H9 (cell line): Measurements from ENCODE around the gene ATF7IP2. TPM values are rescaled to one million over a fixed set of nuclear protein-coding genes. Genes with fewer than 3 reads are reported as not detected.

Experiments used
- DNase-seq: peaks from one replicate; pipeline ENCODE4 v3.0.0-alpha.2; 2017
- H2AFZ ChIP-seq: one replicate; pipeline ENCODE4 v1.6.1; 2013; ENCODE audit warnings: mild to moderate bottlenecking, low read length, control low read depth, moderate library complexity
- H2AK5ac ChIP-seq: 2 replicates; pipeline ENCODE4 v1.6.1; 2013; ENCODE audit warnings: low read length, control low read depth, mixed read lengths; ENCODE audit not compliant: insufficient read length
- H2BK120ac ChIP-seq: one replicate; pipeline ENCODE4 v1.6.1; 2013; ENCODE audit warnings: low read depth, mild to moderate bottlenecking, low read length, control low read depth, inconsistent platforms; ENCODE audit not compliant: poor library complexity, severe bottlenecking
- H2BK12ac ChIP-seq: 2 replicates; pipeline ENCODE4 v1.6.1; 2013; ENCODE audit warnings: low read length, control low read depth, mixed read lengths, low read depth; ENCODE audit not compliant: insufficient read length
- H2BK15ac ChIP-seq: 2 replicates; pipeline ENCODE4 v1.6.1; 2013; ENCODE audit warnings: low read depth, low read length, control low read depth
- H2BK20ac ChIP-seq: one replicate; pipeline ENCODE4 v1.6.1; 2013; ENCODE audit warnings: low read depth, mild to moderate bottlenecking, low read length, control low read depth, inconsistent platforms; ENCODE audit not compliant: poor library complexity, severe bottlenecking
- H2BK5ac ChIP-seq: 2 replicates; pipeline ENCODE4 v1.6.1; 2013; ENCODE audit warnings: low read length, control low read depth, mixed read lengths; ENCODE audit not compliant: insufficient read length
- H3K14ac ChIP-seq: 2 replicates; pipeline ENCODE4 v1.6.1; 2013; ENCODE audit warnings: low read length, control low read depth; ENCODE audit not compliant: insufficient read depth
- H3K18ac ChIP-seq: 2 replicates; pipeline ENCODE4 v1.6.1; 2013; ENCODE audit warnings: low read depth, mild to moderate bottlenecking, mixed read lengths, low read length, control low read depth; ENCODE audit not compliant: insufficient read length
- H3K23ac ChIP-seq: 2 replicates; pipeline ENCODE4 v1.6.1; 2013; ENCODE audit warnings: low read length, control low read depth, mixed read lengths, low read depth; ENCODE audit not compliant: insufficient read length
- H3K23me2 ChIP-seq: 2 replicates; pipeline ENCODE4 v1.6.1; 2013; ENCODE audit warnings: low read depth, mild to moderate bottlenecking, mixed read lengths, low read length, control low read depth; ENCODE audit not compliant: insufficient read length, poor library complexity, severe bottlenecking
- H3K27ac ChIP-seq: 2 replicates; pipeline ENCODE4 v1.5.1; 2013; ENCODE audit warnings: low read length, control low read depth, mixed read lengths, low read depth; ENCODE audit not compliant: insufficient read length
- H3K27me3 ChIP-seq: 2 replicates; pipeline ENCODE4 v1.6.1; 2013; ENCODE audit warnings: low read length, control low read depth, inconsistent platforms; ENCODE audit not compliant: insufficient read depth
- H3K4ac ChIP-seq: 2 replicates; pipeline ENCODE4 v1.6.1; 2013; ENCODE audit warnings: low read depth, mild to moderate bottlenecking, control low read depth, inconsistent platforms, low read length, moderate library complexity
- H3K4me1 ChIP-seq: 2 replicates; pipeline ENCODE4 v1.6.1; 2013; ENCODE audit warnings: low read length, control low read depth, inconsistent platforms; ENCODE audit not compliant: insufficient read depth
- H3K4me2 ChIP-seq: 2 replicates; pipeline ENCODE4 v1.6.1; 2013; ENCODE audit warnings: low read length, control low read depth, mixed read lengths; ENCODE audit not compliant: insufficient read length, insufficient read depth
- H3K56ac ChIP-seq: 2 replicates; pipeline ENCODE4 v1.6.1; 2013; ENCODE audit warnings: low read depth, mild to moderate bottlenecking, mixed read lengths, low read length, control low read depth; ENCODE audit not compliant: insufficient read length
- H3K79me1 ChIP-seq: 2 replicates; pipeline ENCODE4 v1.6.1; 2013; ENCODE audit warnings: low read depth, mild to moderate bottlenecking, moderate library complexity, low read length, control low read depth, inconsistent platforms; ENCODE audit not compliant: insufficient read depth, poor library complexity, severe bottlenecking
- H3K79me2 ChIP-seq: 2 replicates; pipeline ENCODE4 v1.6.1; 2013; ENCODE audit warnings: low read length, control low read depth, inconsistent platforms; ENCODE audit not compliant: insufficient read depth
- H3K9ac ChIP-seq: 2 replicates; pipeline ENCODE4 v1.6.1; 2013; ENCODE audit warnings: low read length, control low read depth, mixed read lengths; ENCODE audit not compliant: insufficient read length; ENCODE audit errors: extremely low read depth
- H3K9me3 ChIP-seq: one replicate; pipeline ENCODE4 v1.6.1; 2013; ENCODE audit warnings: low read depth, low read length, inconsistent platforms; ENCODE audit not compliant: control insufficient read depth
- H3T11ph ChIP-seq: one replicate; pipeline ENCODE4 v1.6.1; 2013; ENCODE audit warnings: mild to moderate bottlenecking, low read length, control low read depth, inconsistent platforms
- H4K20me1 ChIP-seq: one replicate; pipeline ENCODE4 v1.6.1; 2013; ENCODE audit not compliant: control insufficient read depth, insufficient read length, insufficient read depth
- H4K5ac ChIP-seq: 2 replicates; pipeline ENCODE4 v1.6.1; 2013; ENCODE audit warnings: low read depth, mild to moderate bottlenecking, mixed read lengths, low read length, control low read depth; ENCODE audit not compliant: insufficient read length
- H4K8ac ChIP-seq: replicated peaks from 2 replicates; pipeline ENCODE4 v1.6.1; 2013; ENCODE audit warnings: low read length, control low read depth, mixed read lengths, low read depth; ENCODE audit not compliant: insufficient read length
- H4K91ac ChIP-seq: 2 replicates; pipeline ENCODE4 v1.6.1; 2013; ENCODE audit warnings: low read depth, mild to moderate bottlenecking, moderate library complexity, mixed read lengths, low read length, control low read depth; ENCODE audit not compliant: insufficient read length
- H3K27ac Mint-ChIP-seq, 3 experiments: 2 replicates in 2 of 3; 3 replicates in 1 of 3; pipeline ENCODE4 v1.8.0; 2020 to 2021; ENCODE audit warnings: mixed read lengths in 3 of 3, mild to moderate bottlenecking in 1 of 3, moderate library complexity in 1 of 3
- H3K27me3 Mint-ChIP-seq: 2 replicates; pipeline ENCODE4 v1.8.0; 2021; ENCODE audit warnings: low read depth, mild to moderate bottlenecking, moderate library complexity, mixed read lengths
- H3K36me3 Mint-ChIP-seq, 3 experiments: 2 replicates in 2 of 3; 3 replicates in 1 of 3; pipeline ENCODE4 v1.8.0; 2020 to 2021; ENCODE audit warnings: low read depth in 3 of 3, mixed read lengths in 3 of 3; ENCODE audit not compliant: insufficient read depth in 1 of 3
- H3K4me1 Mint-ChIP-seq, 2 experiments: 2 replicates each; pipeline ENCODE4 v1.8.0; 2020; ENCODE audit warnings: mixed read lengths in 2 of 2
- H3K4me3 Mint-ChIP-seq, 2 experiments: 2 replicates in 1 of 2; 3 replicates in 1 of 2; pipeline ENCODE4 v1.8.0; 2020 to 2021; ENCODE audit warnings: mild to moderate bottlenecking in 2 of 2, mixed read lengths in 2 of 2, moderate library complexity in 1 of 2
- H3K9me3 Mint-ChIP-seq, 2 experiments: 2 replicates in 1 of 2; 3 replicates in 1 of 2; pipeline ENCODE4 v1.8.0; 2020; ENCODE audit warnings: mild to moderate bottlenecking in 2 of 2, mixed read lengths in 2 of 2, moderate library complexity in 1 of 2
- CTCF ChIP-seq: fragments of 200-600 bp; sonication (generic); conservative IDR thresholded peaks from 3 replicates; pipeline ENCODE4 v1.8.0; 2021; ENCODE audit warnings: antibody characterized with exemption, mild to moderate bottlenecking
- WGBS: extraction: QIAGEN DNeasy Blood & Tissue Kit; methylation state at CpG from one replicate; pipeline ENCODE4 v1.1.7; 2013; ENCODE audit warnings: missing lambda C conversion rate, low lambda C conversion rate, mixed read lengths; ENCODE audit not compliant: insufficient read length; ENCODE audit errors: extremely low coverage; 5-methylcytosine and 5-hydroxymethylcytosine counted together
- total RNA-seq: library from RNA; stranded (reverse); gene quantifications from 2 replicates; pipeline ENCODE4 v1.2.1, GENCODE V29; 2021

ATF7IP2 gene
- total RNA-seq, 1 experiment from 2014 or later = 21.5 TPM

GRCh38 chr16:10500582-10500981 lies 114.7 kb downstream of the ATF7IP2 start:
- H3K36me3 Mint-ChIP-seq = peaks cover 11 to 20% (median 12%) of the 10 kb centered on the region in 3 experiments
- no peaks in the 10 kb centered on the region for H3K27me3 ChIP-seq

More at GRCh38 chr16:10500582-10500981, 114.7 kb downstream of the ATF7IP2 start:
- Histone ChIP-seq H2BK120ac (no peak overlapping the region), H3T11ph (no peak overlapping the region), H3K14ac (no peak overlapping the region), H3K9ac (no peak overlapping the region), H2BK15ac (no peak overlapping the region), H3K9me3 (no peaks in the 10 kb centered on the region), H3K56ac (no peak overlapping the region), H3K4me1 (peaks cover 9% of the 10 kb centered on the region; the same call in 1 of the 2 replicates), H2AFZ (no peak overlapping the region), H3K4ac (no peak overlapping the region), H2BK5ac (no peak overlapping the region), H4K20me1 (no peaks in the 10 kb centered on the region), H2AK5ac (no peak overlapping the region), H3K4me2 (no peak overlapping the region), H2BK20ac (no peak overlapping the region), H4K8ac (no peak overlapping the region), H4K5ac (no peak overlapping the region), H3K27ac (no peak overlapping the region), H3K79me2 (no peaks in the 10 kb centered on the region), H3K23ac (no peak overlapping the region), H3K79me1 (no peaks in the 10 kb centered on the region), H3K23me2 (no peaks in the 10 kb centered on the region), H3K18ac (no peak overlapping the region), H4K91ac (no peak overlapping the region), H2BK12ac (no peak overlapping the region)
- no peaks in the 10 kb centered on the region for H3K27me3 Mint-ChIP-seq
- peaks cover 38 to 47% of the 10 kb centered on the region in 2 experiments for H3K4me1 Mint-ChIP-seq
- no peak for TF ChIP-seq CTCF
- H3K9me3 Mint-ChIP-seq = peaks cover 19 to 35% of the 10 kb centered on the region in 2 experiments
- no peak overlapping the region for H3K27ac Mint-ChIP-seq
- no peak overlapping the region for H3K4me3 Mint-ChIP-seq
- DNase-seq = no peak
- WGBS = no CpG with 5 or more reads among the region's 3 CpGs
